Measurements from ENCODE around the gene IGSF10. TPM values are rescaled to one million over a fixed set of nuclear protein-coding genes. Genes with fewer than 3 reads are reported as not detected.
"Not testable (repeated sequence)": the region's sequence is repeated elsewhere in the genome, so short reads cannot be mapped to it uniquely, and the experiment has no call there.

Gene IGSF10, protein sequence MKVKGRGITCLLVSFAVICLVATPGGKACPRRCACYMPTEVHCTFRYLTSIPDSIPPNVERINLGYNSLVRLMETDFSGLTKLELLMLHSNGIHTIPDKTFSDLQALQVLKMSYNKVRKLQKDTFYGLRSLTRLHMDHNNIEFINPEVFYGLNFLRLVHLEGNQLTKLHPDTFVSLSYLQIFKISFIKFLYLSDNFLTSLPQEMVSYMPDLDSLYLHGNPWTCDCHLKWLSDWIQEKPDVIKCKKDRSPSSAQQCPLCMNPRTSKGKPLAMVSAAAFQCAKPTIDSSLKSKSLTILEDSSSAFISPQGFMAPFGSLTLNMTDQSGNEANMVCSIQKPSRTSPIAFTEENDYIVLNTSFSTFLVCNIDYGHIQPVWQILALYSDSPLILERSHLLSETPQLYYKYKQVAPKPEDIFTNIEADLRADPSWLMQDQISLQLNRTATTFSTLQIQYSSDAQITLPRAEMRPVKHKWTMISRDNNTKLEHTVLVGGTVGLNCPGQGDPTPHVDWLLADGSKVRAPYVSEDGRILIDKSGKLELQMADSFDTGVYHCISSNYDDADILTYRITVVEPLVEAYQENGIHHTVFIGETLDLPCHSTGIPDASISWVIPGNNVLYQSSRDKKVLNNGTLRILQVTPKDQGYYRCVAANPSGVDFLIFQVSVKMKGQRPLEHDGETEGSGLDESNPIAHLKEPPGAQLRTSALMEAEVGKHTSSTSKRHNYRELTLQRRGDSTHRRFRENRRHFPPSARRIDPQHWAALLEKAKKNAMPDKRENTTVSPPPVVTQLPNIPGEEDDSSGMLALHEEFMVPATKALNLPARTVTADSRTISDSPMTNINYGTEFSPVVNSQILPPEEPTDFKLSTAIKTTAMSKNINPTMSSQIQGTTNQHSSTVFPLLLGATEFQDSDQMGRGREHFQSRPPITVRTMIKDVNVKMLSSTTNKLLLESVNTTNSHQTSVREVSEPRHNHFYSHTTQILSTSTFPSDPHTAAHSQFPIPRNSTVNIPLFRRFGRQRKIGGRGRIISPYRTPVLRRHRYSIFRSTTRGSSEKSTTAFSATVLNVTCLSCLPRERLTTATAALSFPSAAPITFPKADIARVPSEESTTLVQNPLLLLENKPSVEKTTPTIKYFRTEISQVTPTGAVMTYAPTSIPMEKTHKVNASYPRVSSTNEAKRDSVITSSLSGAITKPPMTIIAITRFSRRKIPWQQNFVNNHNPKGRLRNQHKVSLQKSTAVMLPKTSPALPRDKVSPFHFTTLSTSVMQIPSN (N-terminal part only)
- total RNA-seq: under 1 TPM in 1 of 3 donors, not detected in 2; 0.02 TPM
- total RNA-seq (2013): 0.41 TPM

DNA sequence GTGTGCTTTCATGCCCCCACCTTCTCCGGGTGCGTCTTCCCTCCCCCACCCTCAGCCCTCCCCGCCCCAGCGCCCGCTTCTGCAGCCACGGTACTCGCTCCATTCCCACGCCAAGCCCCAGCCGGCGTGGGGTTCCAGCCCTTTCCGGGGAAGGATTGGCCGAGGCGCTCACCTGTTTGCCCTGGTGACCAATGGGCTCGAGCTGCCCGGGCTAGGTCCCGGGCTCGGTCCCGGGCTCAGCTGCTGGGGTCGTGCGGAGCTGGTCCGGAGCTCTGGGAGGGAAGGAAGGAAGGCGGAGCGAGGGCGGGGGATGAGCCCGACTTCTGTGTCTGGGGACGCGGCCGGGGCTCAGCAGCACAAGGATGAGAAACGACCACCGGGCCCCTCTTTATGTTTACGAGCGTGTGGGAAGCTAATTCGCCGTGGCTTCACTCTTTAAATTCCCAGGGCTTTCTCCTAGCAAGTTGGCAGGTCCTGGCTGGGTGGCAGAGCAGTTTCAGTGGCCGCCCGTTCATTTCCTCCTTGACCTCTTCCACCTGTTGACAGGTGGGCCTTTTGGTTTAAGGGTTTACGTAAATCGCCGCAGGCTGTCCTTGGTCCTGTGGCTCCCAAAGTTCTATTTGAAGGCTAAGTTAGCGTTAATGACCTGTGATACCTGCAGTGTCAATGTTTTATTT is at the start of gene IGSF10:
Gene IGSF10 (minus strand): TSS at position 288 of the 677 bp plus-strand sequence. CDS start 2,352 bp downstream, outside the sequence.
- H3K27ac Mint-ChIP-seq: no peak within 1 kb of the TSS
- no peaks in the 10 kb centered on the region for H3K9me3 ChIP-seq (ENCODE audit: control insufficient read depth, insufficient read depth, low read length)
- DNase-seq: no peak
- H3K9me3 Mint-ChIP-seq: no peaks in the 10 kb centered on the region
- H3K27me3 ChIP-seq (ENCODE audit: control insufficient read depth, insufficient read depth, low read length): peaks cover 3% of the 10 kb centered on the region
- H3K36me3 Mint-ChIP-seq: no peaks in the 10 kb centered on the region
- H3K27me3 Mint-ChIP-seq (ENCODE audit: low read depth in 2 of 2): peaks cover 18 to 20% of the 10 kb centered on the region in 2 donors
- H3K4me3 ChIP-seq (ENCODE audit: low read length): no peak within 1 kb of the TSS
- intact Hi-C loops (cut with micrococcal nuclease): no loop called here
- no peak for ATAC-seq
- peak within 1 kb of the TSS; percentile 10 for H3K4me3 Mint-ChIP-seq
- no peak within 1 kb of the TSS for H3K27ac ChIP-seq (ENCODE audit: low read length)
- WGBS (ENCODE audit: insufficient coverage): 55% methylated on average over 39 of the region's 40 CpGs
- peaks cover 4% of the 10 kb centered on the region for H3K4me1 ChIP-seq (ENCODE audit: control insufficient read depth, insufficient read depth, low read length)
- TF ChIP-seq, protein P1, sequence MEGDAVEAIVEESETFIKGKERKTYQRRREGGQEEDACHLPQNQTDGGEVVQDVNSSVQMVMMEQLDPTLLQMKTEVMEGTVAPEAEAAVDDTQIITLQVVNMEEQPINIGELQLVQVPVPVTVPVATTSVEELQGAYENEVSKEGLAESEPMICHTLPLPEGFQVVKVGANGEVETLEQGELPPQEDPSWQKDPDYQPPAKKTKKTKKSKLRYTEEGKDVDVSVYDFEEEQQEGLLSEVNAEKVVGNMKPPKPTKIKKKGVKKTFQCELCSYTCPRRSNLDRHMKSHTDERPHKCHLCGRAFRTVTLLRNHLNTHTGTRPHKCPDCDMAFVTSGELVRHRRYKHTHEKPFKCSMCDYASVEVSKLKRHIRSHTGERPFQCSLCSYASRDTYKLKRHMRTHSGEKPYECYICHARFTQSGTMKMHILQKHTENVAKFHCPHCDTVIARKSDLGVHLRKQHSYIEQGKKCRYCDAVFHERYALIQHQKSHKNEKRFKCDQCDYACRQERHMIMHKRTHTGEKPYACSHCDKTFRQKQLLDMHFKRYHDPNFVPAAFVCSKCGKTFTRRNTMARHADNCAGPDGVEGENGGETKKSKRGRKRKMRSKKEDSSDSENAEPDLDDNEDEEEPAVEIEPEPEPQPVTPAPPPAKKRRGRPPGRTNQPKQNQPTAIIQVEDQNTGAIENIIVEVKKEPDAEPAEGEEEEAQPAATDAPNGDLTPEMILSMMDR (IDR thresholded peaks at IDR 0.05): no peak
- no peaks in the 10 kb centered on the region for H3K36me3 ChIP-seq (ENCODE audit: control insufficient read depth, insufficient read depth, low read length)
- no peaks in the 10 kb centered on the region for H3K4me1 Mint-ChIP-seq

DNA sequence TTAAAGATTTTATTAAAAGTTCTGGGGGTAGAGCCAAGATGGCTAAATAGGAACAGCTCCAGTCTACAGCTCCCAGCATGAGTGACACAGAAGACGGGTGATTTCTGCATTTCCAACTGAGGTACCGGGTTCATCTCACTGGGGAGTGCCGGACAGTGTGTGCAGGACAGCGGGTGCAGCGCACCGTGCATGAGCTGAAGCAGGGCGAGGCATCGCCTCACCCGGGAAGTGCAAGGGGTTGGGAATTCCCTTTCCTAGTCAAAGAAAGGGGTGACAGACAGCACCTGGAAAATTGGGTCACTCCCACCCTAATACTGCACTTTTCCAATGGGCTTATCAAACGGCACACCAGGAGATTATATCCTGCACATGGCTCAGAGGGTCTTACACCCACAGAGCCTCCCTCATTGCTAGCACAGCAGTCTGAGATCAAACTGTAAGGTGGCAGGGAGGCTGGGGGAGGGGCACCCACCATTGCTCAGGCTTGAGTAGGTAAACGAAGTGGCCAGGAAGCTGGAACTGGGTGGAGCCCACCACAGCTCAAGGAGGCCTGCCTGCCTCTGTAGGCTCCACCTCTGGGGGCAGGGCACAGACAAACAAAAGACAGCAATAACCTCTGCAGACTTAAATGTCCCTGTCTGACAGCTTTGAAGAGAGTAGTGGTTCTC is 48.7 kb upstream of the IGSF10 start:
- H3K27ac ChIP-seq (ENCODE audit: low read length); H3K9me3 ChIP-seq (ENCODE audit: control insufficient read depth, insufficient read depth, low read length); DNase-seq; intact Hi-C loops (cut with micrococcal nuclease); H3K27me3 Mint-ChIP-seq (ENCODE audit: low read depth in 2 of 2); H3K9me3 Mint-ChIP-seq; H3K4me3 ChIP-seq (ENCODE audit: low read length); H3K36me3 Mint-ChIP-seq; ATAC-seq; H3K4me1 ChIP-seq (ENCODE audit: control insufficient read depth, insufficient read depth, low read length); H3K4me3 Mint-ChIP-seq; H3K36me3 ChIP-seq (ENCODE audit: control insufficient read depth, insufficient read depth, low read length); H3K27me3 ChIP-seq (ENCODE audit: control insufficient read depth, insufficient read depth, low read length); H3K27ac Mint-ChIP-seq; H3K4me1 Mint-ChIP-seq: not testable (repeated sequence)
- 98% methylated on average over 10 of the region's 11 CpGs for WGBS (ENCODE audit: insufficient coverage)

DNA sequence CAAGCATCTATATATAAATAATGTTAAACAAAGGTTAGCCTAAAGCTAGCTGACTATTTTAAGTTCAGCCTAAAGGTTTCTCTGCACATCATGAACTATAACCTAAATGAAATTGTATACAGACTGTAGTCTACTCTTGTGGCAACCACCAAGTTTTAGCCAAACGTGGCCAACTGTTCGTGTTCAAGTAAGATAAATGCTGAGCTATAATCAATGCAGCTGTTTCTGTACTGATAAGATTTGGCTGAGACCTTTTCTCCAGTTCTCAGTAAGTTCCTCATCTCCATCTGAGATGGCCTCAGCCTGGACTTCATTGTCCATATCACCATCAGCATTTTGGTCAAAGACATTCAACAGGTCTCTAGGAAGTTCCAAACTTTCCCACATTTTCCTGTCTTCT is 43.7 kb upstream of the IGSF10 start:
- 77% methylated on average over 2 of the region's 2 CpGs for WGBS (ENCODE audit: insufficient coverage)
- intact Hi-C loops (cut with micrococcal nuclease): no loop called here
- no peaks in the 10 kb centered on the region for H3K4me1 Mint-ChIP-seq

More for the DNA sequence above, 43.7 kb upstream of the IGSF10 start:
- TF ChIP-seq, protein P1 (IDR thresholded peaks at IDR 0.05): no peak
- H3K27ac Mint-ChIP-seq: no peak overlapping the region
- H3K9me3 Mint-ChIP-seq: no peaks in the 10 kb centered on the region
- no peak overlapping the region for H3K4me3 ChIP-seq (ENCODE audit: low read length)
- H3K27me3 ChIP-seq (ENCODE audit: control insufficient read depth, insufficient read depth, low read length): no peaks in the 10 kb centered on the region
- H3K9me3 ChIP-seq (ENCODE audit: control insufficient read depth, insufficient read depth, low read length): no peaks in the 10 kb centered on the region
- no peak overlapping the region for H3K4me3 Mint-ChIP-seq
- H3K27me3 Mint-ChIP-seq (ENCODE audit: low read depth in 2 of 2): no peaks in the 10 kb centered on the region
- no peak overlapping the region for H3K27ac ChIP-seq (ENCODE audit: low read length)
- DNase-seq (no peak), ATAC-seq (no peak)
- H3K36me3 Mint-ChIP-seq: no peaks in the 10 kb centered on the region
- H3K36me3 ChIP-seq (ENCODE audit: control insufficient read depth, insufficient read depth, low read length): no peaks in the 10 kb centered on the region
- H3K4me1 ChIP-seq (ENCODE audit: control insufficient read depth, insufficient read depth, low read length): no peaks in the 10 kb centered on the region
